NCI-H524 treated with DMSO at 0.1 percent for 48 hours (cell line): ENCODE data around the gene ENPP7.
A peak's percentile ranks its signal among the peaks of the same experiment; 100 is the strongest.

Experiments used
- DNase-seq: peaks from one replicate; lab custom pipeline; 2025; lab: John Stamatoyannopoulos, UW

ENPP7 gene

GRCh38 chr17:79730769-79731483, at the start of gene ENPP7:
TSS of gene ENPP7 (plus strand) at chr17:79730943. CDS start at chr17:79731140, 197 bp downstream.
- DNase-seq = no peak

GRCh38 chr17:79681101-79681621, 49.6 kb upstream of the ENPP7 start:
- DNase-seq = no peak

GRCh38 chr17:79681628-79682261, 49.0 kb upstream of the ENPP7 start:
- no peak for DNase-seq

- DNase-seq = no peak
These were observed 47.4 kb upstream of the ENPP7 start for GRCh38 chr17:79683365-79683764.

GRCh38 chr17:79684132-79684985, 46.4 kb upstream of the ENPP7 start:
- no peak for DNase-seq

- DNase-seq = no peak
These were observed 45.6 kb upstream of the ENPP7 start for GRCh38 chr17:79685121-79685520.

- DNase-seq = no peak
These were observed 44.3 kb upstream of the ENPP7 start for GRCh38 chr17:79686476-79686875.

GRCh38 chr17:79690466-79690865, 40.3 kb upstream of the ENPP7 start:
- no peak for DNase-seq

GRCh38 chr17:79690988-79691836, 39.5 kb upstream of the ENPP7 start:
- no peak for DNase-seq

- no peak for DNase-seq
These were observed 38.8 kb upstream of the ENPP7 start for GRCh38 chr17:79691931-79692330.

- DNase-seq = no peak
These were observed 37.3 kb upstream of the ENPP7 start for GRCh38 chr17:79693419-79693818.

- DNase-seq = no peak
These were observed 35.4 kb upstream of the ENPP7 start for GRCh38 chr17:79695293-79695790.

- peak; percentile 45 for DNase-seq
These were observed 34.7 kb upstream of the ENPP7 start for GRCh38 chr17:79695797-79696609.

- DNase-seq = peak; percentile 45
These were observed 34.1 kb upstream of the ENPP7 start for GRCh38 chr17:79696610-79696982.

GRCh38 chr17:79698146-79698846, 32.4 kb upstream of the ENPP7 start:
- DNase-seq = no peak

- no peak for DNase-seq
These were observed 31.2 kb upstream of the ENPP7 start for GRCh38 chr17:79699386-79700036.

- DNase-seq = no peak
These were observed 30.2 kb upstream of the ENPP7 start for GRCh38 chr17:79700592-79700991.

GRCh38 chr17:79702034-79702433, 28.7 kb upstream of the ENPP7 start:
- no peak for DNase-seq

GRCh38 chr17:79702550-79703236, 28.1 kb upstream of the ENPP7 start:
- DNase-seq = no peak
